Naive thymus-derived CD8-positive, alpha-beta T cell (primary cell): ENCODE results near the gene DYNC1H1. TPM values are rescaled to one million over a fixed set of nuclear protein-coding genes. Genes with fewer than 3 reads are reported as not detected.
"Not testable (repeated sequence)": the region's sequence is repeated elsewhere in the genome, so short reads cannot be mapped to it uniquely, and the experiment has no call there.

Experiments used
- ATAC-seq, 2 donors: fragments of 150-1000 bp; cut with Tn5 transposase in 1 of 2; sonication (Bioruptor Pico), chemical (Tn5 transposase) in 1 of 2; 1 replicate in 1 of 2; 2 replicates in 1 of 2; pipeline ENCODE4 v1.10.0; 2021; ENCODE audit warnings: mild to moderate bottlenecking in 2 of 2, moderate library complexity in 2 of 2
- POLR2A ChIA-PET: fragments of 350-600 bp; sonication (Branson Sonifier 250); formaldehyde crosslinking; loops from one replicate; lab custom pipeline; 2021; ENCODE audit warnings: antibody characterized with exemption; lab: Charles Lee
- DNase-seq, 10 donors: peaks; one replicate each; pipeline versions ENCODE4 v3.0.0 to v3.0.0-alpha.2; 2020 to 2022
- H3K27ac Mint-ChIP-seq, 10 donors: one replicate each; pipeline ENCODE4 v1.8.0; 2020 to 2022; ENCODE audit warnings: mild to moderate bottlenecking in 10 of 10, mixed read lengths in 10 of 10, moderate library complexity in 4 of 10, inconsistent platforms in 1 of 10
- H3K27me3 Mint-ChIP-seq, 5 donors: one replicate each; pipeline ENCODE4 v1.8.0; 2021 to 2022; ENCODE audit warnings: mixed read lengths in 5 of 5
- H3K36me3 Mint-ChIP-seq, 3 donors: one replicate each; pipeline ENCODE4 v1.8.0; 2020 to 2022; ENCODE audit warnings: mixed read lengths in 3 of 3, mild to moderate bottlenecking in 2 of 3, inconsistent platforms in 1 of 3
- H3K4me1 Mint-ChIP-seq, 4 donors: one replicate each; pipeline ENCODE4 v1.8.0; 2021 to 2022; ENCODE audit warnings: mixed read lengths in 4 of 4
- H3K4me3 Mint-ChIP-seq, 10 donors: one replicate each; pipeline ENCODE4 v1.8.0; 2020 to 2022; ENCODE audit warnings: mild to moderate bottlenecking in 10 of 10, mixed read lengths in 10 of 10, moderate library complexity in 6 of 10, inconsistent platforms in 1 of 10
- H3K9me3 Mint-ChIP-seq, 9 donors: one replicate each; pipeline ENCODE4 v1.8.0; 2020 to 2022; ENCODE audit warnings: mixed read lengths in 9 of 9, mild to moderate bottlenecking in 3 of 9, inconsistent platforms in 1 of 9, moderate library complexity in 1 of 9
- polyA plus RNA-seq, 3 donors: library from polyadenylated mRNA; unstranded; fragments of 300-500 nt; fragmentation: Illumina TruSeq; gene quantifications; one replicate each; pipeline ENCODE4 v1.2.3, GENCODE V29; 2021
- total RNA-seq, 8 experiments: library from RNA in 2 of 8; stranded (reverse) in 2 of 8; gene quantifications; one replicate each; pipeline ENCODE4 v1.2.3 and lab custom pipeline; 2021 to 2026

DYNC1H1 gene
- total and polyA plus RNA-seq, 5 experiments from 2014 or later: 23.4 to 278 (median 42.0) TPM

DNA sequence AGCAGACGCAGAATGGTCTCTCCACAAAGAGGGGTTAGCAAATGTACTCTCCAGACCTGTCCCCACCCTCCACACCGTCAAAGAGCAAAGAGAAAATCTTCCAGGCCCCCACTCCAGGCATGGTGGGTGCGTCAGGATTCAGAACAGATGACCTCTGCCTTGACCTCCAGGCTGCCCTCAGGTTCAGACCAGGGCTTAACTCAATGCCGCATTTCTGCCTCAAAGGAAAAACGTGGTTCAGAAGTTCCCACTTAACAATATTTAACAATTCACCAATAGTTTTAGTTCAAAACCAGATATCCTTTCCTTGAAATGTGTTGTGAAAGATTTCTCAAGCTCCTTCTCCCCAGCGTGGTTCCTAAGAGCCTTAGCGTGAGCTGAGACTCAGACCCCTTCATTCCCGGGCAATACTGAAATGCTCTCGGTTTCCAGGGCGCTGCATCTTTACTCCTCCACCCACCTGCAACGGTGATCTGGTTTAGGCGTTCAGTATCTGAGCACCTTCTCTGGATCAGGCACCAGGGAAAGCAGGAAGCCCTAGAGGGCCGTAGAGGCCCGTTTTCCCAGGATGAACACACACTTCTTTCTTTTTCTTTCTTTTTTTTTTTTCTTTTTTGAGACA lies 99.5 kb downstream of the DYNC1H1 start:
- Mint-ChIP-seq H3K27me3 (no peaks in the 10 kb centered on the region), H3K9me3 (no peaks in the 10 kb centered on the region), H3K4me3 (no peak overlapping the region), H3K36me3 (no peaks in the 10 kb centered on the region), H3K4me1 (peaks cover 0 to 6% (median 3%) of the 10 kb centered on the region in 4 donors), H3K27ac (peak overlapping the region in 2 of 10 donors; percentile 23 to 82)
- ATAC-seq (no peak), DNase-seq (no peak)
- POLR2A ChIA-PET: interaction anchor here (1.4 kb wide), 1 partner anchor 15 kb away, joined by 4 read pairs; no protein-coding TSS in a partner anchor

- H3K4me3 Mint-ChIP-seq, H3K27me3 Mint-ChIP-seq, H3K36me3 Mint-ChIP-seq, DNase-seq, H3K4me1 Mint-ChIP-seq, ATAC-seq, H3K9me3 Mint-ChIP-seq: not testable (repeated sequence)
- peak overlapping the region in 1 of 10 donors; percentile 82 for H3K27ac Mint-ChIP-seq
- POLR2A ChIA-PET: interaction anchor here (1.4 kb wide), 1 partner anchor 16 kb away, joined by 4 read pairs; no protein-coding TSS in a partner anchor
Observed at GRCh38 chr14:102064590-102064989, 100.2 kb downstream of the DYNC1H1 start.

GRCh38 chr14:102066041-102066451 lies 101.7 kb downstream of the DYNC1H1 start:
- Mint-ChIP-seq H3K4me3 (no peak overlapping the region), H3K9me3 (no peaks in the 10 kb centered on the region), H3K36me3 (no peaks in the 10 kb centered on the region), H3K27ac (peak overlapping the region in 1 of 10 donors; percentile 83), H3K27me3 (no peaks in the 10 kb centered on the region), H3K4me1 (peaks cover 0 to 4% (median 2%) of the 10 kb centered on the region in 4 donors)
- ATAC-seq (no peak), DNase-seq (no peak)
- POLR2A ChIA-PET: no interaction called here

GRCh38 chr14:102071283-102071998 lies 107.1 kb downstream of the DYNC1H1 start:
- Mint-ChIP-seq H3K27me3 (no peaks in the 10 kb centered on the region), H3K4me3 (no peak overlapping the region), H3K27ac (peak overlapping the region in 1 of 10 donors; percentile 12), H3K9me3 (peaks cover 0 to 2% (median 0%) of the 10 kb centered on the region in 9 donors), H3K36me3 (peaks cover 0 to 4% (median 2%) of the 10 kb centered on the region in 3 donors), H3K4me1 (peaks cover 0 to 6% (median 0%) of the 10 kb centered on the region in 4 donors)
- ATAC-seq (no peak), DNase-seq (no peak)
- POLR2A ChIA-PET: interaction anchor here (0.6 kb wide), 1 partner anchor 13 kb away, joined by 3 read pairs; no protein-coding TSS in a partner anchor

GRCh38 chr14:102074415-102074964 lies 110.1 kb downstream of the DYNC1H1 start:
- Mint-ChIP-seq H3K27ac (no peak overlapping the region), H3K27me3 (no peaks in the 10 kb centered on the region), H3K36me3 (peaks cover 4 to 15% (median 4%) of the 10 kb centered on the region in 3 donors), H3K4me3 (no peak overlapping the region), H3K4me1 (peaks cover 0 to 6% (median 0%) of the 10 kb centered on the region in 4 donors), H3K9me3 (peaks cover 0 to 2% (median 0%) of the 10 kb centered on the region in 9 donors)
- POLR2A ChIA-PET: no interaction called here
- ATAC-seq (no peak), DNase-seq (no peak)

- Mint-ChIP-seq H3K9me3 (peaks cover 0 to 2% (median 0%) of the 10 kb centered on the region in 9 donors), H3K27ac (no peak overlapping the region), H3K27me3 (no peaks in the 10 kb centered on the region), H3K4me3 (no peak overlapping the region), H3K36me3 (peaks cover 4 to 21% (median 4%) of the 10 kb centered on the region in 3 donors), H3K4me1 (peaks cover 0 to 11% (median 3%) of the 10 kb centered on the region in 4 donors)
- DNase-seq (no peak), ATAC-seq (no peak)
- POLR2A ChIA-PET: no interaction called here
Observed at GRCh38 chr14:102075155-102075554, 110.8 kb downstream of the DYNC1H1 start.

DNA sequence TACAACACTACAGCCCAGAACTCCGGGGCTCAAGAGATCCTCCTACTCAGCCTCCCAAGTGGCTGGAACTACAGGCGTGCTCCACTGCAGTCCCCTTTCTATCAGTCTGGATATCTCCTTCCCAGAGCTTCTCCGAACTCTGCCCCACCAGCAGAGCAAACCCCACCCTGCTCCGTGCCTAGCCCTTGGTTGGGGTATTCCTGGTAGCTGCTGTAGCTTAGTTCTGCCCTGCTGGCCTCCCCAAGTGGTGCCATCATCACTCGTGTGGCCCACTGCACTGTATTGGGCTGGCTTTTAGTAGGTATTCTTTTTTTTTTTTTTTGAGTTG lies 113.0 kb downstream of the DYNC1H1 start:
- ATAC-seq: peak in 1 of 2 donors; percentile 28
- no peak overlapping the region for H3K4me3 Mint-ChIP-seq
- POLR2A ChIA-PET: no interaction called here
- H3K4me1 Mint-ChIP-seq: peaks cover 10 to 27% (median 22%) of the 10 kb centered on the region in 4 donors
- peaks cover 10 to 43% (median 14%) of the 10 kb centered on the region in 3 donors for H3K36me3 Mint-ChIP-seq
- H3K27me3 Mint-ChIP-seq: no peaks in the 10 kb centered on the region
- peaks cover 0 to 2% (median 0%) of the 10 kb centered on the region in 9 donors for H3K9me3 Mint-ChIP-seq
- peak overlapping the region in 3 of 10 donors; percentile 14 to 67 (median 33) for H3K27ac Mint-ChIP-seq
- no peak for DNase-seq

DNA sequence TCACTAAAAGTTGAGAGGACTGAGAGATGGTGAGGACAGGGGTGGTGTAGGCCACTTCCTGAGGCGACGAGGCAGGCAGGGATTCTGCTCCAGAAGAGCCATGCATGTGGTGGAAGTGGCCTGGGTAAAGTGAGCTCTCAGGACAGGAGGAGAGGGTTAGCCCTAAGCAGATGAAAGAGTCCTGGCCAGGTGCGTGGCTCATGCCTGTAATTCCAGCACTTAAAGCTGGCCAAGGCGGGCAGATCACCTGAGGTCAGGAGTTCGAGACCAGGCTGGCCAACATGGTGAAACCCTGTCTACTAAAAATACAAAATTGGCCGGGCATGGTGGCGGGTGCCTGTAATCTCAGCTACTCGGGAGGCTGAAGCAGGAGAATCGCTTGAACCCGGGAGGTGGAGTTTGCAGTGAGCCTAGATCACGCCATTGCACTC lies 114.0 kb downstream of the DYNC1H1 start:
- not testable (repeated sequence) for H3K4me3 Mint-ChIP-seq, DNase-seq, H3K27me3 Mint-ChIP-seq, H3K9me3 Mint-ChIP-seq
- H3K36me3 Mint-ChIP-seq: peaks cover 14 to 53% (median 21%) of the 10 kb centered on the region in 3 donors
- peak overlapping the region in 6 of 10 donors; percentile 33 to 85 (median 68) for H3K27ac Mint-ChIP-seq
- POLR2A ChIA-PET: interaction anchor here (1.2 kb wide), 1 partner anchor 9 kb away, joined by 5 read pairs; no protein-coding TSS in a partner anchor
- ATAC-seq: peak in 1 of 2 donors; percentile 7
- peaks cover 14 to 37% (median 31%) of the 10 kb centered on the region in 4 donors for H3K4me1 Mint-ChIP-seq

GRCh38 chr14:102078831-102079699 lies 114.7 kb downstream of the DYNC1H1 start:
- POLR2A ChIA-PET: interaction anchor here (1.2 kb wide), 1 partner anchor 9 kb away, joined by 5 read pairs; no protein-coding TSS in a partner anchor
- H3K27me3 Mint-ChIP-seq: no peaks in the 10 kb centered on the region
- H3K4me1 Mint-ChIP-seq: peaks cover 17 to 44% (median 38%) of the 10 kb centered on the region in 4 donors
- DNase-seq (no peak), ATAC-seq (peak in 1 of 2 donors; percentile 20)
- H3K27ac Mint-ChIP-seq: peak overlapping the region in 9 of 10 donors; percentile 5 to 90 (median 53)
- H3K9me3 Mint-ChIP-seq: peaks cover 0 to 2% (median 0%) of the 10 kb centered on the region in 9 donors
- H3K4me3 Mint-ChIP-seq: no peak overlapping the region
- H3K36me3 Mint-ChIP-seq: peaks cover 14 to 60% (median 26%) of the 10 kb centered on the region in 3 donors

DNA sequence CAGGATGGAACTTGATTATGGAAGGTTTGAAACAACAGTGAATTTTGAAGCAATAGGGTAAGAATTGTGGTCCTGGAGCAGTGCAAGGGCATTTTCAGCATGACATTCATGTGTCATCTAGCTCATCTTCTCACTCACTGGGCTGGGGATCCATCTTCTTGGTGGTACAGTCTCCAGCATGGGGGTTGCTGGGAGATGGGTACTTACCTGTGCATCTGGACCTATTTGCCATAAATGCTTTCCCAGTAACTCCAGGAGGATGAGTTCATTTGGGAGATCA lies 115.3 kb downstream of the DYNC1H1 start:
- H3K4me1 Mint-ChIP-seq: peaks cover 18 to 48% (median 44%) of the 10 kb centered on the region in 4 donors

GRCh38 chr14:102080183-102081080 lies 116.1 kb downstream of the DYNC1H1 start:
- Mint-ChIP-seq H3K4me1 (peaks cover 23 to 56% (median 52%) of the 10 kb centered on the region in 4 donors), H3K4me3 (peak overlapping the region in 1 of 10 donors; percentile 14)
- no peak for DNase-seq

More for the DNA sequence above, 115.3 kb downstream of the DYNC1H1 start:
- Mint-ChIP-seq H3K27me3 (no peaks in the 10 kb centered on the region), H3K36me3 (peaks cover 13 to 66% (median 30%) of the 10 kb centered on the region in 3 donors), H3K27ac (peak overlapping the region in 4 of 10 donors; percentile 9 to 81 (median 28)), H3K4me3 (no peak overlapping the region), H3K9me3 (no peaks in the 10 kb centered on the region)
- ATAC-seq: peak in 1 of 2 donors; percentile 8
- POLR2A ChIA-PET: interaction anchor here (1.2 kb wide), 1 partner anchor 8 kb away, joined by 5 read pairs; no protein-coding TSS in a partner anchor
- DNase-seq: no peak

More at GRCh38 chr14:102080183-102081080, 116.1 kb downstream of the DYNC1H1 start:
- POLR2A ChIA-PET: interaction anchor here (0.6 kb wide), 1 partner anchor 28 kb away, joined by 3 read pairs; no protein-coding TSS in a partner anchor
- peak overlapping the region in 8 of 10 donors; percentile 2 to 88 (median 43) for H3K27ac Mint-ChIP-seq
- H3K36me3 Mint-ChIP-seq: peaks cover 17 to 74% (median 38%) of the 10 kb centered on the region in 3 donors
- H3K27me3 Mint-ChIP-seq: no peaks in the 10 kb centered on the region
- no peaks in the 10 kb centered on the region for H3K9me3 Mint-ChIP-seq
- ATAC-seq: peak in 1 of 2 donors; percentile 13
